Measurements from ENCODE around the gene DBH. TPM values are rescaled to one million over a fixed set of nuclear protein-coding genes. Genes with fewer than 3 reads are reported as not detected.

Gene DBH
- polyA plus RNA-seq, 1 donor (not counting 4 experiments of a cell fraction or from before 2014, with no cell fraction given) = not detected

- H3K4me2 ChIP-seq (ENCODE audit: control insufficient read depth, extremely low read depth, insufficient read depth, low read depth, low read length) = no peak overlapping the region
- no peak overlapping the region for H3K9ac ChIP-seq (ENCODE audit: control insufficient read depth, extremely low read depth, insufficient read depth, low read length)
- dilution Hi-C loops (cut with MboI; ENCODE audit: extremely low pct_ligation_motif_present, low sequenced_read_pairs) = no loop called here
- TF ChIP-seq EZH2 (IDR thresholded peaks at IDR 0.05; ENCODE audit: low read length) (no peak), CTCF (optimal IDR thresholded peaks at IDR 0.05 in 1 of 3, IDR thresholded peaks at IDR 0.05 in 1 of 3, conservative IDR thresholded peaks at IDR 0.05 in 1 of 3; ENCODE audit: extremely low read depth in 1 of 3, insufficient read depth in 2 of 3, low read length in 3 of 3) (no peak)
- no peaks in the 10 kb centered on the region for H3K9me3 ChIP-seq (ENCODE audit: control insufficient read depth, low read depth, low read length)
- H3K4me1 ChIP-seq (ENCODE audit: control insufficient read depth, extremely low read depth, insufficient read depth, low read length) = no peaks in the 10 kb centered on the region
- no peaks in the 10 kb centered on the region for H3K9me1 ChIP-seq (ENCODE audit: control insufficient read depth, extremely low read depth, insufficient read depth, low read length)
- FAIRE-seq = no peak
- H3K36me3 ChIP-seq (ENCODE audit: control insufficient read depth in 2 of 2, extremely low read depth in 1 of 2, insufficient read depth in 2 of 2, low read length in 2 of 2) = no peaks in the 10 kb centered on the region
- H3K79me2 ChIP-seq (ENCODE audit: control insufficient read depth, insufficient read depth, low read length) = no peaks in the 10 kb centered on the region
- H2AFZ ChIP-seq (ENCODE audit: control insufficient read depth, low read length) = no peak overlapping the region
- H3K27ac ChIP-seq (ENCODE audit: control insufficient read depth, insufficient read depth, low read length) = no peak overlapping the region
- no peak for DNase-seq (ENCODE audit: low read depth, low spot score)
- H3K27me3 ChIP-seq (ENCODE audit: control insufficient read depth, extremely low read depth, insufficient read depth, low read length) = peaks cover 10% of the 10 kb centered on the region
- H4K20me1 ChIP-seq (ENCODE audit: control insufficient read depth, extremely low read depth, insufficient read depth, low read length) = no peaks in the 10 kb centered on the region
- no peak overlapping the region for H3K4me3 ChIP-seq (ENCODE audit: control insufficient read depth in 2 of 3, extremely low read depth in 1 of 3, insufficient read depth in 2 of 3, low read depth in 1 of 3, low read length in 3 of 3)
Measured at GRCh38 chr9:133628766-133629165, 7.4 kb upstream of the DBH start.

- Histone ChIP-seq H3K4me3 (ENCODE audit: control insufficient read depth in 2 of 3, extremely low read depth in 1 of 3, insufficient read depth in 2 of 3, low read depth in 1 of 3, low read length in 3 of 3) (no peak overlapping the region), H2AFZ (ENCODE audit: control insufficient read depth, low read length) (no peak overlapping the region), H3K79me2 (ENCODE audit: control insufficient read depth, insufficient read depth, low read length) (no peaks in the 10 kb centered on the region), H3K27ac (ENCODE audit: control insufficient read depth, insufficient read depth, low read length) (no peak overlapping the region), H3K4me2 (ENCODE audit: control insufficient read depth, extremely low read depth, insufficient read depth, low read depth, low read length) (no peak overlapping the region), H3K9me1 (ENCODE audit: control insufficient read depth, extremely low read depth, insufficient read depth, low read length) (no peaks in the 10 kb centered on the region), H3K4me1 (ENCODE audit: control insufficient read depth, extremely low read depth, insufficient read depth, low read length) (no peaks in the 10 kb centered on the region), H4K20me1 (ENCODE audit: control insufficient read depth, extremely low read depth, insufficient read depth, low read length) (no peaks in the 10 kb centered on the region), H3K9ac (ENCODE audit: control insufficient read depth, extremely low read depth, insufficient read depth, low read length) (no peak overlapping the region), H3K27me3 (ENCODE audit: control insufficient read depth, extremely low read depth, insufficient read depth, low read length) (peaks cover 17% of the 10 kb centered on the region), H3K36me3 (ENCODE audit: control insufficient read depth in 2 of 2, extremely low read depth in 1 of 2, insufficient read depth in 2 of 2, low read length in 2 of 2) (no peaks in the 10 kb centered on the region), H3K9me3 (ENCODE audit: control insufficient read depth, low read depth, low read length) (no peaks in the 10 kb centered on the region)
- DNase-seq (ENCODE audit: low read depth, low spot score) (no peak), FAIRE-seq (no peak)
- TF ChIP-seq CTCF (optimal IDR thresholded peaks at IDR 0.05 in 1 of 3, IDR thresholded peaks at IDR 0.05 in 1 of 3, conservative IDR thresholded peaks at IDR 0.05 in 1 of 3; ENCODE audit: extremely low read depth in 1 of 3, insufficient read depth in 2 of 3, low read length in 3 of 3) (no peak), EZH2 (IDR thresholded peaks at IDR 0.05; ENCODE audit: low read length) (no peak)
- dilution Hi-C loops (cut with MboI; ENCODE audit: extremely low pct_ligation_motif_present, low sequenced_read_pairs) = no loop called here
Measured at GRCh38 chr9:133629221-133630110, 6.7 kb upstream of the DBH start.

All from keratinocyte (primary cell).